Bone marrow (tissue), 2 donors: ENCODE results near the gene SLC6A9.

Experiments
- DNase-seq, 2 donors: peaks; one replicate each; lab custom pipeline; 2025; lab: John Stamatoyannopoulos, UW

The SLC6A9 gene

GRCh38 chr1:44002165-44002564 lies 29.1 kb downstream of the SLC6A9 start:
- DNase-seq, result no peak

GRCh38 chr1:44000122-44000665 lies 31.1 kb downstream of the SLC6A9 start:
- no peak for DNase-seq

GRCh38 chr1:43999455-43999854 lies 31.8 kb downstream of the SLC6A9 start:
- no peak for DNase-seq

DNA sequence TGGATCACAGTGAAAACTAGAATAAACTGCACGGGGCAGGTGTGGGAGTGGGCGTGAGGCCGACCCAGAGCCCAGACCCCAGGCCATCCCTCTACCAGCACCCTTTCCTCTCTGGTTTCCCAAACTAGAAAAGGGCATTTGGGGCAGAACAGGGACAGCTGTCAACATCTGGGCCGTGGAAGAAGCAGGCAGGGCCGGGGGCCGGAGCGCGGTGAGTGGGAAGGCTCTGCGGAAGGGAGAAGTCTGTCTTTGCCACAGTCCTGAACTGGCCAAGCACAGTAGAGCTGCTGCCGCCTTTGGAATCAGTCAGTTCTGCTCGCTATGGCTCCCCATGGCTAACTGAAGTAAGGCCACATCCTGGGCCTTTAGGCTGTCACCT lies 33.3 kb downstream of the SLC6A9 start:
- no peak for DNase-seq

DNA sequence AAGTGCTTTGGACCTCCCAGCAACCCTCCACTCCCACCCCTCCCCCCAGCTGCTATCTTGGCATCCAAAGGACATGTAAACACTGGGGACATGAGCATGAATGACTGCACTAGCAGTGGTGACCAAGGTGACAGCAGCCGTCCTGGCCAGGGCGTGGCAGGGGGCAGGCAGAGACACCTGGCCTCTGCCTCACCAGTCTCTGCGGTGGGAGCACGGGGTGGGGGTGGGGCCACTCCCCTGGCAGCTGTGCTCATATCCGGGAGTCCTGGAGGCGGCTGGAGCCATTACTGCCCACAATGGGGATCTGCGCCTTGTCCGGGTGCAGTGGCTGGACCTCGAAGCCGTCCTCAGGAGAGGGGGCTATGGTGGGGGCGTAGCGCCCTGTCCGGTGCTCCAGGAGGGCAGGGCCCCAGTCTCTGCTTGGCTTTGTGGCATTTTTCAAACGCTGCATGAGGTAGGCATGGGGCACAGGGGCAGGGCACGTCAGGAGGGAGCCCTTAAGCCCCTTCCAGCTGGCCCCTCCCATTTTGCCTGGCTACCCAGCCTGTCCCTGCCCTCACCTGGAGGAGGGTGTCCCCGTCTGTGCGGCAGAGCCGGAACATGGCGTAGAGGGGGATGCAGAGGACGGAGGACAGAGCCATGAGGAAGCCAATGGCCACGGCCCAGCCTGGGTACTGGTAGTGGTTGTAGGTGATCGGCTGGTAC lies 33.8 kb downstream of the SLC6A9 start:
- DNase-seq, result no peak

DNA sequence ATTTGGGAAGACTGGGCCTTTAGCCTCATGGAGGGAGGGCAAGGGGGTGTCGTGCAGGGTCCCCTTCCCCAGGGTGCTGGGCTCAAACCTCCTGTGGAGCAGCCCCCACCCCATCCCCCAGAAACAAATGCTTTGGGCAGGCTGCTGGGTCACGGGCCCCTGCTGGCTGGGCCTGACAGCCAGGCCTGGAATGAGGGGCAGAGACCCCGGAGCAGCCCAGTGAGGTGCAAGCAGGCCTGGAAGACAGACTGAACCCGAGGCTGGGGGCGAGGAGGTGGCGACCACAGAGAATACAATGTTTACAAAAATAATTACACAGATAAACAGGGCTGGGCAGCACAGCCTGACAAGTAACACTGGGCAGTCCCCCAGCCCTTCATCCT lies 34.5 kb downstream of the SLC6A9 start:
- no peak for DNase-seq

GRCh38 chr1:43995984-43996732 lies 35.1 kb downstream of the SLC6A9 start:
- DNase-seq, result no peak

DNA sequence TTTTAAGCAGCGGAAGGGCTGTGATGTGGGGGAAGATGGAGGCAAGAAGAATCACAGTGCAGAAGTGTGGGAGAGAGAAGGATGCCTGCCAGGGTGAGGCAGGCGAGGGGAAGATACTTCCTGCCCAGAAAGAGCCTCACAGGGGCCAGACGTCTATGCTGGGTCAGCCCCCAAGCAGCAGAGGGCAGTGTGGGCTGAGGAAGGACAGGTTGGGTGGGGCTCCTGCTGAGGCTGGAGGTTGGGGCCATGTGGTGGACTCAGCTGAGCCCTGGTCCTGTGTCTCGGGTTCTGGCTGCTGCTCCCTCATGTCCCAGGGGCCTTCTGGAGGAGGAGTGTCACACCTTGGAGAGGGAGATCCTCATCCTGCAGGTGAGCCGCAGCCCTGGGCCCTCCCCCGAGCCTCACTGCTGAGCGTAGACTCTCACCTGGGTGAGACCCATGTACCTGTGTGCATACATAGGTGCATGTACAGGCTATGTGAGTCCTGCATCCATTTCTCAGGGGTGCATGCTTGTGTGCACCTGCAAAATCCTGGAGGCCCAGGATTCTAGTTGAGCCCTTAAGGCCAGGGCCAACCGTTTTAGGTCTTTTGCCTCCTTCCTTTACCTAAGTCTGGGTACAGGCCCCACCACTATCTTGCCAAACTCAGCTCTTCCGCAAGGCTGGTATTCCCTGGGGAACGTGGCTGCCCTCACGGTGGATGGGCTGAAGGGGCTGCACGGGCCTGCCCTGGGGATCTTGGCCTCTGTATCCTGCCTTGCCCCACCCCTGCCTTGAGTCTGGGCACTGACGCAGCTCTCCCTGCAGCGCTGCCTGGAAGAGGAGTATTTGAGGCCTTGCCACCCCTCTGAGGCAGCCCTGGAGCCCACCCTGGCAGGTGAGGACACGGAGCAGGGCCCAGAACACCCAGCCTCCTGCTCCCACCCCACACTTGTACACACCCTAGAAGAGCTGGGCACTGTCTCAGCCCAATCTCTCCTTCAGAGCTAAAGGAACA lies 36.2 kb downstream of the SLC6A9 start:
- DNase-seq, result peak in 1 of 2 donors; percentile 14

GRCh38 chr1:43994071-43994470 lies 37.2 kb downstream of the SLC6A9 start:
- DNase-seq, result no peak

- DNase-seq, result no peak
Observed at GRCh38 chr1:43993206-43993914, 37.9 kb downstream of the SLC6A9 start.

DNA sequence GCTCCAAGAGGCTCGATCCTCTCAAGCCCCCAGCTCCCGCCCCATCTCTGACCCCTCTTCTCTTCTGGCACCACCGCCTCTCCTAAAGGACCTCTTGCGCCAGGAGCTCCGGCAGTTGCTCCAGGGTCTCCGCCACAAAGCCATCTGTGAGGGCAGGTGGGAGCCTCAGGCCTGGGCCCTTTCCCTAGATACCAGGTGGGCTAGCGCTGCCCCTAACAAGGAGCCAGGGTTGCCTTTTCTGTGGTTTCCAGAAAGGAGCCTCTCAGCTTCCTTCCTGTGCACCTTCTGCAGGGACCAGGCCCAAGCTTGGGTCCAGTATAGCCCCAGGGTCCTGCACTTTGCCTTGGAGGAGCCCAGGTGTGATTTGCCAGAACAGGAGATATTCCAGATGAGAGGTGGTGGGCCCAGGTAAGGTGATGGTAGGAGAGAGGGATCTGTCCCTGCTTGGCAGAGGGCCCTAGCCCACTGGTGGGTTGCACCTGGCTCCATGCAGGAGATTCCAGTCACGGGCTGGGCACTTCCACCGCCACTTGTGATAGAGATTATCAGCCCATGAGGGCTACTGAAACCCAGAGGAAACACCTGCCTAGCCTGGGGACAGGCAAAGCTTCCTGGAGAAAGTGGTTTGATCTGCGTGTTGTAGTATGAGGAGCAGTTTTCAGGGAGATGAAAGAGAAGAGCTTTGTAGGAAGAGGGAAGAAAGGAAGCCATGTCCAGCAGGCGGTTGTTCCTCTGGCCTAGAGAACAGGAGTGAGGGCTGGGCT lies 38.8 kb downstream of the SLC6A9 start:
- no peak for DNase-seq

DNA sequence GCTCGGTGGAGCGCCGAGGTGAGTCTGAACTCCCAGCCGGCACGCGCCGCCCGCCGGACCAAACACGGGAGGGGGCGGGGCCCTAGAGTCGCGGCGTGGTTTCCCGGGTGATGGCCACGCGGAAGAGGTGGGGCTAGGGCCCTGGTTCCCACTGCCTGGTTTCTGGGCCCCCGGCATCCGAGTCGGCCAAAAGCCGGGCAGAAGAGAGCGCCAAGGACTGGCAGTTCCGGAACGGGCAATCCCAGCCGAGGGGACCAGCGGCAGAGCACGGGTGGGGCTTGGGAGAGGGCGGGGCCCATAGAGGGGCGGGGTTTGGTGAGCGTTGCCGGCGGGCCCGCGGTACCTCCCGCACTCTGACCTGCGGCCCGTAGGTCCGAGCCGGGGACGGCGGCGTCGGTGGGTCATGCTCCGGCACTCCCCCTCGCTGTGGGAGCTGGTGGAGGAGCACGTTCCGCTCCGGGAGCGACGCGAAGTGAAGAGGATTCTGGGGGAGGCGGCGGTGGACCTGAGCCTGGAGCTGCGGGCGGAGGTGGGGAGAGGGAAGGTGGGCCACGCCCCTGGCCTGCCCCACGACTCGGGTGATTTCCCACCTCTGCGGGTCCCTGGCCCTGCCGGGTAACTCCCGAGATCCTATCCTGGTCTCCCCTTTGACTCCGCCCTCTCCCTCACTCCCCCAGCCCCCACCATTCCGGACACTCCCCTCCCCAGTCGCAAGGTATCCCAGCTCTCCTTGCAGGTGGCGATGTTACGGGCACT lies 39.6 kb downstream of the SLC6A9 start, which contains the start of gene CCDC24:
Gene CCDC24, plus strand, starts transcription at position 124 of the 756 bp plus-strand sequence. Its CDS starts 280 bp downstream, at position 404.
- peak; percentile 35 to 69 for DNase-seq

- DNase-seq, result no peak
Observed at GRCh38 chr1:43991200-43991475, 40.1 kb downstream of the SLC6A9 start.

GRCh38 chr1:43990271-43991199 lies 40.7 kb downstream of the SLC6A9 start:
- no peak for DNase-seq

GRCh38 chr1:43987159-43987902 lies 43.9 kb downstream of the SLC6A9 start:
- no peak for DNase-seq

- no peak for DNase-seq
Observed at GRCh38 chr1:43986712-43987111, 44.5 kb downstream of the SLC6A9 start.

DNA sequence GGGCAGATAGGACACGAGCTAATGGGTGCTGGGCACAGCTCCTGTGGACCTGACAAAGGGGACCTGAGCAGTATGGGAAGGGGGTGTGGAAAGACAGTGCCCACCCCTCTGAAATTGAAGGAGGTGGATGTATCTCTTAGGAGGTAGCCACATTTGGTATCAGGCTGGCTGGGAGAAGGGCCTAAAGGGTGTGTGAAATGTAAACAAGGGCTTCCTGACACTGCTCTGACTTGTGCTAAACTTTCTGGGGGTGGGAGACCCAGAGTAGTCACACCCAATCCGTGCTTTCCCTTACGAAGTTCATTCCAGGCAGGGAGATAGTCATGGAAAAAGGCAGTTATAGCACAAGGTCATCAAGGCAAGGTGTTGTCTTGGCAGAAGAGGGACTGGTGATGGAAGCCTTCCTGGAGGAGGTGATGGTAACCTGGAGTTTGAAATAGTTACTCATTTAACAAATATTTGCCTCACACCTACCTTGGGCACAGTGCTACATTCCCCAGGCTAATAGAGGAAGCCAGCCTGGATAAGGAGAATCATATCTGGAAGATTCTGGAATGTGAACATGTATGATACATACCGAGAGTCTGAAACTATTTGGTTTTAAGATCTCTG lies 45.2 kb downstream of the SLC6A9 start:
- DNase-seq, result no peak

GRCh38 chr1:43984855-43985254 lies 46.4 kb downstream of the SLC6A9 start:
- no peak for DNase-seq
